Stimulated activated CD4-positive, alpha-beta T cell treated with anti-CD3 and anti-CD28 coated beads, TNF-alpha, amount 100 ng/mL, for 24 hours (primary cell): ENCODE results near the gene SRGAP3.

Experiments used
- DNase-seq, 3 experiments: peaks; one replicate each; pipeline ENCODE4 v3.0.0-alpha.2; 2020; ENCODE audit warnings: low read depth in 3 of 3

Gene SRGAP3

DNA sequence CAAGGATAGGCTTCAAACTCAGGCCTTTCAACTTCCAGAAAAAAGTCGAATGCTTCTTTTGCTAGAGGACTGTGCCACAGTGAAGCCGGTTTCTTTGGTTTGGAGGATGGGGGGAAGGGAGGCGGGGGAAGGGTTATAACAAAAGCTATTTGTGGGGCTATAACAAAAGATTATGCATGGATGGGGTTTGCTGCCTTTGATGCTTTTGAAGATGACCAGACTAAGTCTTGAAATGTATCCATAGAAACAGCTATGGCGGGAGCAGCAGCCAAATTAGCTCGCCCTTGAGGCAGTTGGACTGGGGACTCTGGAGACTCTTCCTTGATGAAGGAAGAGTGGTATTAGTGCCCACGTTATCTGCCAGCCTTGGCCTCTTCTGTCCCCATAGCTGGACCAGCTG, 47.5 kb downstream of the SRGAP3 start:
- DNase-seq, result no peak

DNA sequence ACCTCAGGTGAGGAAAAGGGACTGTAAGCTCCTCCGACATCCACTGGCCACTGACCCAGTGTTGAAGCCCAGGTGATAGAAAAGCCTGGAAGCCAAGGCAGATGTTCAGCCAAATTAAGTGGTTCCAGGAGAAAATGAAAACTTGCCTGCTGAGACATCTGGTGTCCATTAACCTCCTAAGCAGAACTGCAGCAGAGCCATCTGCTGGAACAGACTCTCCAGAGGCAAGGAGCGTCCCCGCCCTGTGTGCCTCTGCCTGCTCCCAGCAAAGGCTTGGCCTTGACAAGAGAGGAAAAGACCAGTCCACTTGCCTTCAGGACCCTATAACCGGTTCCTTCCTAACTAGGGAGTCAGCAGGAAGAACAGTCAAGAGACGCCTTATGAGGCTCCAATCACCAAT, 48.2 kb downstream of the SRGAP3 start:
- DNase-seq, result no peak

DNA sequence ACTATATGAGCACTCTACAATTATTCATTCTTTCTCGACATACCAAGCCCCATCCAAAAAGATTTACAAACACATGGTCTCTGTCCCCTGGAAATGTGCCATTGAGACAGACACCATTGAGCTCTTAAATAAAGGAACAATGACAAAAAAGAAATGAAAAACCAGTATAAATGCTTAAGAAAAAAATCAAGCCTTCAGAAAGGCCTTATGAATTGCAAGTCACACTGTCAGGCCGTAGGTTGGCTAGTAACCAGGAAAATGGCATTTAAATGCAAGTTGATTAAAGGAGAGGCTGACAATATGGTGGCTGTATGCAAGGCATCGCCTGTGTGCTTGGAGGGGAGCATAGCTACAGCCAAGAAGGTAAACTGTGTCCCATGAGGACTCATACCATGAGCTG, 49.7 kb downstream of the SRGAP3 start:
- DNase-seq, result no peak

DNA sequence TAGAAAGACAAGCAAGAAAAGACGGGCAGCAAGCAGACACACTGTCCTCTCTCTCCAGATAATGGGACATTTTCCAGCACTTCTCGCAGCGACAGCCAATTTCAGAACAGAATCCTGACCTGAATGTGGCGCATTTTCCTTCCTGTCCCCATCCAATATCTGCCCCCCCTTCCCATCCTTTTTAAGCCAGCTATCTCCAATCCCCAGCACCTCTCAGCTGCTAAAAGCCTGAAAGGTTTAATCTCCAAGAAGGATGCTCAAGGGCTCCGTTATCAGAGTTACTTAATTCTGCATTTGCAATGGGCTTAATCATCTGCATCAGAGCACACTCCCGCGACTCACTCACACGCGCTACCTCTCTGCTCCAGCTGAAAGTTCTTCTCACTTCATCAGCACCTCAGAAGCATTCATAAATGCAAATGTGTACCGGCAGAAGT, 50.5 kb downstream of the SRGAP3 start:
- no peak for DNase-seq

DNA sequence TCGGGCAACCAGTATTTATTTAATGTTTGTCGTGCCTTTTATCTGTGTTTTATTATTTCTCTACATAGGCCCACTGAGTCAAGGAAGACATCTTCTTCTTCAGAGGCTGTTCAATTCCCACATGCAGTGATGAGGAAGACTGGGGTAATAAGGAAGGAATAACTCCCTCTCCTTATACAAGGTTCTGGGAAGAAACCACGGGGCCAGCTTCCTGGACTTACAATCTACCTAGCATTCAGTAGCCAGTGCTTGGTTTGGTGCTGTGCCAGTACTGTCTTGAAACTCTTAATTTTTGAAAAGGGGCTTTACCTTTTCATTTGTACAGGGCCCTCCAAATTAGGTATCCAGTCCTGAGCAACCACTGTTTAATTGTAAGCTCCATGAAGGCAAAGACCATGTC, 51.2 kb downstream of the SRGAP3 start:
- no peak for DNase-seq

DNA sequence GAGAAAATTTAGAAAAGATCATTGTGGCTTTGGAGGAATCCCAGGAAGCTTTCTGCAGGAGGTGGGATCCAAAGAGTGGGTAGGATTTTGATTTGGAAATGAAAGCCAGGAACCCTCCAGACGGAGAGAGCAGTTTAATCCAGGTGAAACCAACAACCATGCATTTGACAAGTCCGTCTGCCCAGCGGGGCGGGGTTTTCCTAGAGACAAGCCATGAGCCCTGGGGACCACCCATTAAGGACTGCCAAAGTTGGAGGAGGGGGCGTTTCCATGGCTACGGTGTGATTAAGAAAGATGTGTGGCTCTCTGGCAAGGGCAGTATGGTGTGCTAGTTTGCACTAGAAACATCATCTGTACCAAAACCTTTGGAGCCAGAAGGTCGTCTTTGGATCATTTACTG, 53.4 kb downstream of the SRGAP3 start:
- DNase-seq, result no peak

DNA sequence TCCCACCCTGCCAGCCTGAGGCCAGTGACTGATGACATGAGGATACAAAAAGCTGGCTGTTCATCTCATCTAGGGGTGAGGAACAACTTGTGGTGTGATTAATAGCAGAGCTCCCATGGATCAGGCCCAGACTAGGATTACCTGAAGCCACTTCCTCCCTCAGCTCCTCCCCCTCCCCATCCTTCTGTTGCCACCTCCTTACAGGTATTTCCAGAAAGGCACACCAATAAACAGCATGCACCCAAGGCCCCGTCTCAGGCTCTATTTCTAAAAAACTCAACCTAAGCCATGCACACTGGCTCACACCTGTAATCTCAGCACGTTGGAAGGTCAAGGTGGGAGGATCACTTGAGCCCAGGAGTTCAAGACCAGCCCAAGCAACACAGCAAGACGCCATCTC, 54.1 kb downstream of the SRGAP3 start:
- no peak for DNase-seq

DNA sequence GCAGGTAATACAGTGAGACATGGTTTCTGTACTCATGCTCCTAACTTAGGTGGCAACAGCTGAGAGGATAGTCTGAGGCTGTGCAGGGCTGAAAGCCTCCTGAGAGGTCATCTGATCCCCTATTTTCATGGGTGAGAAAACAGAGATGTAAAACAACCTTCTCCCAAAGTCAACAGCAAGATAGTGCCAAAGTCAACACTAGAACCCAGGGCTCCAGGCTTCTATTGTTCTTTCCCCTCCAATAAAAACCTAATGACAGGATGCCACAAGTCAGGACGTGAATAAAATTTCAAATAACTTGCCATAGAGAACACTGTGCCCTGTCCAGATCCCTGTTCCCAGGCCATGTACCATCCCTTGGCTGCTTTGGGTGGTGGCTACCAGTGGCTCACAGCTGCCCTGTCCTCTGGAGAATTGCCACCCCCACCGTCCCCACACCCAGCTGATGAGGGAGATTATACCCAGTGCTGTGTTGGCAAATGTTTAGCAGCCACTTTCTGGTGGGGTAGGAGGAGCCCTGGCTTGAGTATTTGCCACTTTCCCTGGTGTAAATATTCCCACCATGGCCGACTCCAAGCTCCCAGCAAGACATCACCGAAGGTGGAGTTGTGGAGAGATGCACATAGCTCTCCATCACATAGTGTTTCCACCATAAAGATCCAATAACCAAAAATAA, 54.8 kb downstream of the SRGAP3 start:
- DNase-seq, result no peak

DNA sequence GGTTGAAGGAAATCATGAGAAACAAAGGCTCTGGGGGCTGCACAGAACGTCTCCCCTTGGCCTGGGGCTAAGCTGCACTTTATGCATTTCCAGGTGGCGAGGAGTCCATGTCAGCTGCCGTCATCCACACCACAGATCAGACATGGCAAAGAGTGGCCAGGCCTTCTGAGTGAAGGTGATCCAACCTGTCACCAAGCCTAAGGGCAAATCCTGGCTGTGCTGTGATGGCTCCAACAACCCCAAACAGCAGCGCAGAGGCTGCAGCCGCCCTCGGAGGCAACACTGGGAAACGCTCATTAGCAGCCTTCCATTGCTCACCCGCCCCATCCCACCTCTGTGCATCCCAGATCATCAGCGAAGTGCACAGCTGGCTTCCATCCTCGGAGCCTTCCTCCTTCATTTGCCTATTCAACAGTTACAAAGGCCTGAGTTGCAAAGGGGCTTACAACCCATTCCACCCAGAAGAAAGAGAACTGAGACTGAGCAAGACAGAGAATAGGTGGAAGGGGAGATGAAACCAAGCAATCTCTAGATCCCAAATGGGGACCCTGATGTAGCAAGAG, 55.7 kb downstream of the SRGAP3 start:
- no peak for DNase-seq

DNA sequence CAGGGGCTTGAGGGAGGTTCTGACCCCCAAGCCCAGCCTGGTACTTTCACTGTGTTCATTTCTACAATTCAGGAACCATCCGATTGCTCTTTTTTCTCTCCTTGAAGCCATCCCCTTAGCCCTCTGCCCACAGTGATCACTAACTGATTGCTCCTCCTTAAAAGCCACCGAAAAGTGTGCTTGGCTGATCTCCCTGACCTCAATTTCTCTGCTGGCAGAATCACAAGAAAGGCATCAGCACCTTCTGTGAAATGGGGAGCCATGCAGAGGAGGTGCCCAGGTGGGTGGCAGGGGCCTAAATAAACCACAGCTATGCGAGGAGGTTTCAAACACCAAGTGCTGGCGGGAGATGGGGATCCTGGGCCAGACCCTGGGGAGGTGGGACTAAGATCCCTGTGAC, 56.2 kb downstream of the SRGAP3 start:
- no peak for DNase-seq

DNA sequence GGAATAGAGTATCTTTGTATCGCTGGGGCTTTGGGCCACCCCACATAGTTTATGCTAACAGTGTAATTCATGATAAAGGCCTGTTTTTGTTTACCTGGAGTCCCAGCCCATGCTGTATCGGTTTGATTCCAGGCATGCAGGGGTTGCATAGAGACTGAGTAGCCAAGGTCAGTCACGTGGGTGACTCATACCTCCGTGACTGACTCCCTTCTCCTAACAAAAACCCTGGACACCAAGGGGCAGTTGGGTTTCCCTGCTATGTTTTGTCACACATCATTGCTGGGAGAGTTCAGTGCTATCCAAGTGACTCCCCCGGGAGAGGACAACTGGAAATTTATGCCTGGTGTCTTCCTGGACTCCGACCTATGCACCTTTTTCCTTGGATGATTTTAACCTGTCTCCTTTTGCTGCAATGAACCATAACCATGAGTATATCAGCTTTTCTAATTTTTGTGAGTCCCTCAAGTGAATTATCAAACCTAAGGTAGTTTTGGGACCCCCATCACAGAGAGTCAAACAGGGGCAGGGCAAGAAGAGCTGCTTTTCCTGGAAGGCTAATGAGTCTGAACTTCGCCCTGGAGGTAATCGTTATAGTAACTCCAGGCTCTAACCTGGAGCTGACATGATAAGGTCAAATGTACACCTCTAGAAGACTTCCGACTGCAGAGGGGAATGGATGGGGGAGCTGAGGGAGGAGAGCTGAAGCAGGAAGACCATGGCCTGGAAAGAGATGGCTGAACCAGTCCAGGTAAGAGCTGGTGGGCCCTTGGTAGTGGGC, 57.0 kb downstream of the SRGAP3 start:
- no peak for DNase-seq

DNA sequence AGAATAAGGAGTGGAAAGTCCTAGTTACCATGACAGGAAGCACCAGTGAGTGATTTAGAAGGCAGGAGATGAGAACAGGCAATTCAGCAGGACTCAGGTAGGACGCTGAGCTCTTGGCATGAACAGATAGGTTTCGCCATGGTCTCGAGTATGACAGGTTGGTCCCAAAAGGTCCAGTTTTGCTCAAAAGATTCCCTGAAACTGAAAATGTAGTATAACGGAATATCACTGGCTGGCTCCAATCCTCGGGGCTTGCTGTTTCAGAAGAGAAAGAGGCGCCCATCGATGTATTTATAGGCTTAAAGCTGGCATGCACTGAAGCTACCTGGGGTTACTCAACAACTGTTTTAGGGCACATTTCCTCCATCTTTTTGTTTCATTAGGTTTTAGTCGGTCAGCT, 59.2 kb downstream of the SRGAP3 start:
- DNase-seq, result no peak

DNA sequence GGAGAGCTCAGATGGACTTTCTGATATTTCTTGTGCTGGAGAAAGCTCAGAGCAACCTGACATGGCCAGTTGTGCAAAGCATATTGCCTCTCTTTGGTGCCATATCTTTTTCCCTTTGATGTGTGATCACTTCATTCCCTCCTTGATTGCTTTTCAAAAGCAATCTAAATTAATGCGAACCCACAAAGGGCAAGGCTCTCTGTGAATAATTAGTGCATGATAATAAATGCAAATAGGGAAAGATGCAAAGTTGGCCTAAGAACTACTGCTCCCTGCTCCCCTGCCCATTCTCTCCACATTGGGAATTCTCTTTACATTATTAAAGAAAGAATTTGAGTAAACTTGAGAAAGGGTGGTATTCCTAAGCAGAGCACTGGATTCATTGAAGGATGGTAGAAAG, 60.9 kb downstream of the SRGAP3 start:
- no peak for DNase-seq

DNA sequence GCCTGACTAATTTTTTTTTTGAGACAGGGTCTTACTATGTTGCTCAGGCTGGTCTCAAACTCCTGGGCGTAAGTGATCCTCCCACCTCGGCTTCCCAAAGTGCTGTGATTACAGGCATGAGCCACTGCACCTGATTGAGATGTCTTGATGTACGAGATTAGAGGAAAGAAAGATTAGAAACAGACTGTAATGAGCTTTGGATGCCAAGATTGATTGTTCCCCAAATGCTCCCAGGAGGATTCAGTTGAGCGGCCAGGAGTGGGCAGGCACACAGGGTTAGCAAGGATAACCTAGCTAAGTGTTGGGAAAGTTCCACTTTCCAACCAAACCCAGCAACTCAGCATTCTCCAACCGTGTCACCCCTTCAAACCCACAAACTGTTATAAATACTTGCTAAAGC, 63.7 kb downstream of the SRGAP3 start:
- DNase-seq, result no peak

DNA sequence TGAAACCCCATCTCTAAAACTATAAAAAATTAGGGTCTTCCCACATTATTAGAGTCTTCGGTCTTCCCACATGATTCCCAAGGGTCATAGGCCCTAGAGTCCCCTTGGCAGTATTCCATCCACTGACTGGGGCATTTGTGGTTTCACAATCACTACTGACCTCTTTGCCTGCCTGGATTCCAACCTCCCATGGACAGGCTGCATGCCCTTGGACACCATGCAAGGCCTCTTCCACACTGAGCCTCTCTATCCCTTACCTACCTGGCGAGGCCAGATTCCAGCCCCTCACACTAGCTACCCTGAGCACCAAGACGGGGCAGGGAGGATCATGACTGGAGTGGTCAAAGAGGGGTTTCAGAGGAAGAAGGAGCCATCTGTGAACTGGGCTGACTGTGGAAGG, 64.4 kb downstream of the SRGAP3 start:
- DNase-seq, result no peak

DNA sequence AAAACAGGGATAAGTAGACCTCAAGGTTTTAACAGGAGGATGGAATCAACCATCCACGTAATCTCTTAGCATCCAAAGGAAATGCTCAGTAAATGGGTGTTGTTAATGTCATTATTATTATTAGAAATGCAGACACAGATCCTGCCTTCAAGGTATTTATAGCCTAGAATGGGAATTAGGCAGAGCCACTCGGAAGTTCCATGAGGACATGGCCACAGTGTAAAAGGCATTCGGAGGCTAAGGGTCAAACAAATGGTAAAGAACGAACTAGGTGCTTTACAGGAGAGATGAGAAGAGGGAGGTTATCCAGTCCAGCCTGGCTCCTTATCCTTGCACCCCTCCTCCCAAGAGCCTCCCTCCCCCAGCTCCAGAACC, 65.0 kb downstream of the SRGAP3 start:
- no peak for DNase-seq

DNA sequence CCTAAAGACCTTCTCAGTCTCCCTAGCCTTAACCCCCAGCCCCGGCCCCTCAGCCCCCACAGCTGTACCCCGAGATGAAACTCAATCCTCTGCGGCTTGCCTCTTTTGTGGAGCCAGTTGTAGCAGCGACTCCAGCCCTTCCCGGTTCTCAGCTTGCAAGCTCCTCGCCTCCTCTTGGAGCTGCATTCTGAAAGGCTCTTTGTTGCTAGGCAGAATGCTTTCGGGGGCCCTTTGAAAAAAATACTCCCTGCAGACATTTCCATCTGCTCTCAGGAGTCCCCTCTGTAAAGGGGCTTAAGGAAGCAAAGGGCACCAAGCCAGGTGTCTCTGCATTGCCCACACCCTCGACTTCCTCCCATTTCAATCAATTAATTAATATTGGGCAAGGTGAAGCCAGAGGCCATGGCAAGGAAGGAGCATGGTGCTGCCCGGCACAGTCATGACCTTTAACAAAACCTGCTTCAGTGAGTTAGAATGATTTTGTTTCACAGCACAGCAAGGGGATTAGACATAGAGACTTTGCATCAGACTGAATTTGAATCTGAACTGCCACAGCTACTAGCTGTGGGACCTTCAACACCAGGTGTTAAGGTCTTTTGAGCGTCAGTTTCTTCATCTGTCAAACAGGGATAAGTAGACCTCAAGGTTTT, 65.5 kb downstream of the SRGAP3 start:
- no peak for DNase-seq

DNA sequence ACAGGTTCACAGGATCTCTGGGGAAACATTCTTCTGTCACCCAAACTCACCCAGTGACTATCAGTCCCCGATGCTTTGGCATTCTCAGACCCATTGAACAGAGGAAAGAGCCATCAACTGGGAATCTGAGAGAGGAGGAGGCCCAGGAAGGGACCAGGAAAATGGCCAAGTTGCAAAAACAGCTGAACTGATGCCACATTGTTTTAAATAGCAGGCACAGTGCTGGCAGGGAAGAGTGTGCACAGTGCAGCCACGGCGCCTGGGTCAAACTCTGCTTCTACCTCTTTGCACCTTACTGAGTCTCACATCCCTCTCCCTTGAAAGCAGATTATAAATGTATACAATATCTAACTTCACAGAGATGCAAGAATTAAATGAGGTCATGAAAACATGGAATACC, 66.4 kb downstream of the SRGAP3 start:
- no peak for DNase-seq

DNA sequence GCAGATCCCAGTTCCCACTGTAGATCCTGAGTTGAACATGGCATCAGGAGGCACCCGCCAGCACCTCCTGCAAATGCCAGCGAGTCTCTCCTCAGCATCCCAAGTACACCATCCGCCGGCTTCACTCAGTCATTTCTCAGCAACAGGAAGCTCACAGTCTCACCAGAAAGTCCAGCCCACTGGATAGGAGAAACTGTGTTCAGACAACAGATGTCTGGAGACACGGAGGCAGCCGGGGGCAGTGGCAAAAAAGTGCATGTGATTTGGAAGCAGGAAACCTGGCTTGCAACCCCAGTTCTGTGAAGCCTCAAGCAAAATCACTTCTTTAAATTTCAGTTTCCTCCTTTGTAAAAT, 68.7 kb downstream of the SRGAP3 start:
- peak in 1 of 3 experiments; percentile 21 for DNase-seq

DNA sequence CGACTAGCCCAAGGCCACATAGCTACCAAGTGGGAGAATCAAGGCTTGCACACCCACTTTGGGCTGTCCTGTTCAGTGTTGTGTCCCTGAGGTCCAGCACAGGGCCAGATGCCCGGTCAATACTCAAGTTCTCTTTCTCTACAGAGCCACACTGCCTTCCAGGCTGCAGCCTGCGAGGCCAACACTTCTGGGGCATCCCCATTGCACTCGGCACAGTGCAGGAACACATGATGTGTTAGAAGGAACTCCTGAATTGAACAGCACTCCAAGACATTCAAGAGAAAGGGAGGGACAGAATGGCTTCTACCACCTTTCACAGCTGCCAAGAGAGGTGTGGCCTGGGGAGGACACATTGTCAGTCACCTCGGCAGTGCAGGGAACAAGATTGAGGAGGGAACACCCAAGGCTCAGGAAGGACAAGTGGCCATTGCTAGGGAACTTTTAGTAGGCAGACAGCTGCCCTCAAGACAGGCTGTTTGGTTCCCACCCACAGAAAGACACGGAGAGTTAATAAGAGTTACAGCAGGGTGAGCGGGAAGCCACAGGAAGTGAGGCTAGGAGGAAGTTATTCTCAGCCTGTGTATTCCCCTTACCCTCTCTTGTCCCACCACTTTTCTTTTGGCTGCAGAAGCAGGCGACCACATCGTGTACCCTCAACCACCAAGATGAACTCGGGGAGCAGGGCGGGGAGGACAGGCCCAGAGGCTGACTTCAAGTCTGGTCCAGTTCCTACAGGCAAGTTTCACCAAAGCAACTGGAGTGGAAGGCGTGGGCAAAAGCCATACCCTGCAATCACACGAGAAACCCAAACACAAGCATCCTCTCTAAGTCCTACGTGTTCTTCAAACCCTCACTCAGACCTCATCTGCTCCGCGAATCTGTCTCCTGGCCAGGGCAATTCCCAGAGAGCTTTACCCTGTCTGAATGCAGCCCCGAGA, 69.4 kb downstream of the SRGAP3 start:
- peak in 1 of 3 experiments; percentile 14 for DNase-seq

DNA sequence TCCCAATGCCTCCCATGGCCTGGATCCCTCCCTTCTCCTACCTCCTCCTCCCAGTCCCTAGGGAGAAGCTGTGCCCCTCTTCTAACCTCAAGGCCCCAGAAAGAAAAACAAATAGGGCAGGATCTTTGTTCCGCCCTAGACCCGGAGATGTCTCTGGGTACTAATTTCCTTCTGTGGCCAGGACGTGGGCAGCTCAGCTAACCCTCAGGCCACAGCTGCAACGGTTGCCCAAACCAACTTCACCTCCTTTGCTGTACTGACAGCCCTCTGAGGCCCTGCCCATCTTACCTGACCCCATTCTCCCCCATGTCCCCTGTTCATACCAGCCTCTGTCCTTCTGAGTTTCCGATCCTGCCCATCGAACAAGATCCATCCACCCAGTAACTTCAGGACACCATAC, 70.7 kb downstream of the SRGAP3 start:
- no peak for DNase-seq

DNA sequence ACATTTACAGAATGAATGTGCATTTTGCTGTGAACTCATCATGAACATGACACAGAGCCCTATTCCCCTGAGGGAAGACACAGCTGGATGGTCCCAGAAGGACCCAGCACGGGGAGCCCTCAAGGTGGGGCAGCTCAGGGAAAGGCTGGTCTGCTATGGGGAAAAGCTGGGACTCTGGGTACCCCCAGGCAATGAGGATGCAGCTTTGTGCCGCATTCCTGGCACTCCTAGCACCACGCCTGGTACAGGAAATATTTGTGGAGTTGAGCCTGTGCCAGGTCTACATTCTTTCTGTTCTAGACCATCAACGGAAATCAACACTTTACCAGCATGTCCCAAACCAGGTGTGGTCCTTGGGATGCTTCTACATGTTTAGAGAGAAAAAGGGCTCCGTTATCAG, 74.0 kb downstream of the SRGAP3 start:
- no peak for DNase-seq
